Astrocyte (in vitro differentiated cells and primary cell): ENCODE measurements around the gene ZBTB38. TPM values are rescaled to one million over a fixed set of nuclear protein-coding genes. Genes with fewer than 3 reads are reported as not detected.
A peak's percentile ranks its signal among the peaks of the same experiment; 100 is the strongest.

ENCODE experiments used
- DNase-seq: peaks from one replicate; pipeline ENCODE4 v3.0.0-alpha.2; 2010; ENCODE audit warnings: low read depth
- FAIRE-seq: peaks from 2 replicates; lab custom pipeline; 2011; peaks lifted over from hg19 to GRCh38; lab: Jason Lieb, UNC
- H2AFZ ChIP-seq: 2 replicates; pipeline ENCODE4 v1.6.0; 2012; ENCODE audit warnings: low read depth, low read length, inconsistent platforms
- H3K27ac ChIP-seq: 2 replicates; pipeline ENCODE4 v1.5.1; 2011; ENCODE audit warnings: low read depth, low read length, inconsistent platforms
- H3K27me3 ChIP-seq: 2 replicates; pipeline ENCODE4 v1.6.0; 2011; ENCODE audit warnings: low read length, inconsistent platforms; ENCODE audit not compliant: insufficient read depth
- H3K36me3 ChIP-seq: 2 replicates; pipeline ENCODE4 v1.5.1; 2011; ENCODE audit warnings: low read length, inconsistent platforms; ENCODE audit not compliant: insufficient read depth
- H3K4me1 ChIP-seq: 2 replicates; pipeline ENCODE4 v1.5.1; 2011; ENCODE audit warnings: low read length, inconsistent platforms; ENCODE audit not compliant: insufficient read depth
- H3K4me2 ChIP-seq: 2 replicates; pipeline ENCODE4 v1.6.0; 2012; ENCODE audit warnings: low read length, inconsistent platforms
- H3K4me3 ChIP-seq: 2 replicates; pipeline ENCODE4 v1.5.1; 2011; ENCODE audit warnings: low read depth, mild to moderate bottlenecking, low read length, inconsistent platforms; ENCODE audit not compliant: insufficient read depth
- H3K79me2 ChIP-seq: 2 replicates; pipeline ENCODE4 v1.6.0; 2012; ENCODE audit warnings: mild to moderate bottlenecking, low read length, inconsistent platforms; ENCODE audit not compliant: insufficient read depth
- H3K9ac ChIP-seq: 2 replicates; pipeline ENCODE4 v1.6.0; 2012; ENCODE audit warnings: mild to moderate bottlenecking, low read length, inconsistent platforms
- H3K9me3 ChIP-seq: 2 replicates; pipeline ENCODE4 v1.5.1; 2012; ENCODE audit warnings: low read depth, mild to moderate bottlenecking, low read length, inconsistent platforms; ENCODE audit not compliant: insufficient read depth
- H4K20me1 ChIP-seq: 2 replicates; pipeline ENCODE4 v1.6.0; 2012; ENCODE audit warnings: low read length, inconsistent platforms; ENCODE audit not compliant: insufficient read depth
- H3K27ac Mint-ChIP-seq: one replicate; pipeline ENCODE4 v1.8.0; 2021; ENCODE audit warnings: mild to moderate bottlenecking, mixed read lengths; ENCODE audit not compliant: unreplicated experiment
- H3K27me3 Mint-ChIP-seq: one replicate; pipeline ENCODE4 v1.8.0; 2021; ENCODE audit warnings: low read depth, mixed read lengths; ENCODE audit not compliant: unreplicated experiment
- H3K36me3 Mint-ChIP-seq: one replicate; pipeline ENCODE4 v1.8.0; 2021; ENCODE audit warnings: low read depth, mixed read lengths; ENCODE audit not compliant: unreplicated experiment
- H3K4me1 Mint-ChIP-seq: one replicate; pipeline ENCODE4 v1.8.0; 2021; ENCODE audit warnings: low read depth, mixed read lengths; ENCODE audit not compliant: unreplicated experiment
- H3K4me3 Mint-ChIP-seq: one replicate; pipeline ENCODE4 v1.8.0; 2021; ENCODE audit warnings: mild to moderate bottlenecking, moderate library complexity, mixed read lengths; ENCODE audit not compliant: unreplicated experiment
- H3K9me3 Mint-ChIP-seq: one replicate; pipeline ENCODE4 v1.8.0; 2021; ENCODE audit warnings: mild to moderate bottlenecking, mixed read lengths; ENCODE audit not compliant: unreplicated experiment
- CTCF ChIP-seq: IDR thresholded peaks from 2 replicates; pipeline ENCODE4 v1.5.1; 2011; ENCODE audit warnings: low read depth, mild to moderate bottlenecking, inconsistent platforms, low read length, moderate library complexity; ENCODE audit not compliant: insufficient read depth
- EZH2 ChIP-seq: IDR thresholded peaks from 2 replicates; pipeline ENCODE4 v1.6.1; 2012; ENCODE audit warnings: mild to moderate bottlenecking, low read length, inconsistent platforms; ENCODE audit not compliant: insufficient read depth
- total RNA-seq: library from RNA; stranded (reverse); gene quantifications from 2 replicates; pipeline ENCODE4 v1.2.1, GENCODE V29; 2021

The ZBTB38 gene
- total RNA-seq, 1 donor from 2014 or later, result 57.6 TPM

GRCh38 chr3:141356046-141356445, 12.3 kb upstream of the ZBTB38 start:
- H3K9me3 Mint-ChIP-seq, result peaks cover under 1% of the 10 kb centered on the region
- DNase-seq (no peak), FAIRE-seq (no peak)
- no peaks in the 10 kb centered on the region for H3K36me3 Mint-ChIP-seq
- H3K36me3 ChIP-seq, result no peaks in the 10 kb centered on the region
- H3K4me3 ChIP-seq, result no peak overlapping the region
- H3K9me3 ChIP-seq, result no peaks in the 10 kb centered on the region
- no peak overlapping the region for H3K9ac ChIP-seq
- no peaks in the 10 kb centered on the region for H3K79me2 ChIP-seq
- no peak overlapping the region for H3K4me3 Mint-ChIP-seq
- H4K20me1 ChIP-seq, result no peaks in the 10 kb centered on the region
- H3K4me1 Mint-ChIP-seq, result peaks cover 4% of the 10 kb centered on the region
- H3K4me1 ChIP-seq, result peaks cover 7% of the 10 kb centered on the region
- no peak overlapping the region for H3K27ac ChIP-seq
- peaks cover 3% of the 10 kb centered on the region for H3K27me3 Mint-ChIP-seq
- H3K4me2 ChIP-seq, result no peak overlapping the region
- no peak for TF ChIP-seq EZH2
- no peak for TF ChIP-seq CTCF
- no peak overlapping the region for H2AFZ ChIP-seq
- no peak overlapping the region for H3K27ac Mint-ChIP-seq
- peaks cover 3% of the 10 kb centered on the region for H3K27me3 ChIP-seq

DNA sequence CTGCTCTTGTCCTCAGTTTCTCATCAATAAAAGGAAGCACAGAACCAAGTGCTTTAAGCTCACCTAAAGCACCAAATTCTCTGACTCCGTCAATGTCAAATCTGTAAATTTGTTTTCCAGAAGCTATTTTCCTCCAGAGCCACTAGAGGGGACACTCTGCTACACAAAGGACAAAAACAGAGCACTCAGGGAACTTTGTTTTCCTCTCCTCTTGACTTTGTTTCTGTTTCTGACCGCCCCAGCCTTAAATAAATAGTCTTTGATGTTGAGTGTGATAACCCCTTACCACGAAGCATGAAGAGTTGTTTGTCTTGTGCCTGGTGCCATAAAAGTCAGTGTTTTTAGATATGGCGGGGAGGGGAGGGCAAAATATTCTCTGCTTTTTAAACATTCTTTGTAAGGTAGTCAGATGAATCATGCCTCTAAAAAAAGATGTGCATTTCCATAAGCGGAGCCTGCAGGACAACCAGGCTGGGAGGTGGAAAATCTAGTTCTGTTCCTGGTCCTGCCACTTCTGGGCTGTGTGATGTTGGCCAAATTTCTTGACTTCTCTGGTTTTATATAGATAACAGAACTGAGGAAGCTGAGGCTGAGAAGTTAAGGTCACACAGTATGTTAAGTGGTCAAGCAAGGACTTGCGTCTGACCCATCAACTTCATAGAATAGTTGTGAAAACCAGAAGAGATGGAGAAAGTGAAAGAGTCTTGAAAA, 7.3 kb upstream of the ZBTB38 start:
- Mint-ChIP-seq H3K36me3 (no peaks in the 10 kb centered on the region), H3K27me3 (no peaks in the 10 kb centered on the region), H3K4me1 (peaks cover 13% of the 10 kb centered on the region), H3K27ac (peak overlapping the region; percentile 88), H3K4me3 (no peak overlapping the region), H3K9me3 (peaks cover 5% of the 10 kb centered on the region)
- Histone ChIP-seq H3K4me2 (peak overlapping the region; percentile 54), H3K27me3 (no peaks in the 10 kb centered on the region), H3K27ac (peak overlapping the region; percentile 41), H3K9ac (peak overlapping the region; percentile 26), H2AFZ (no peak overlapping the region), H3K4me3 (no peak overlapping the region), H3K79me2 (no peaks in the 10 kb centered on the region), H3K36me3 (no peaks in the 10 kb centered on the region), H3K9me3 (no peaks in the 10 kb centered on the region), H3K4me1 (peaks cover 24% of the 10 kb centered on the region), H4K20me1 (no peaks in the 10 kb centered on the region)
- TF ChIP-seq CTCF (peak; percentile 88), EZH2 (no peak)
- peak; percentile 94 for DNase-seq
- peak; percentile 37 for FAIRE-seq

- H4K20me1 ChIP-seq, result no peaks in the 10 kb centered on the region
- no peak overlapping the region for H3K4me2 ChIP-seq
- H3K36me3 ChIP-seq, result no peaks in the 10 kb centered on the region
- peaks cover 38% of the 10 kb centered on the region for H3K4me1 ChIP-seq
- peaks cover 5% of the 10 kb centered on the region for H3K9me3 Mint-ChIP-seq
- no peak overlapping the region for H2AFZ ChIP-seq
- H3K9me3 ChIP-seq, result no peaks in the 10 kb centered on the region
- H3K27me3 Mint-ChIP-seq, result no peaks in the 10 kb centered on the region
- no peak overlapping the region for H3K4me3 ChIP-seq
- no peak for TF ChIP-seq EZH2
- TF ChIP-seq CTCF, result no peak
- H3K27ac ChIP-seq, result no peak overlapping the region
- H3K4me1 Mint-ChIP-seq, result peaks cover 30% of the 10 kb centered on the region
- no peaks in the 10 kb centered on the region for H3K36me3 Mint-ChIP-seq
- H3K79me2 ChIP-seq, result no peaks in the 10 kb centered on the region
- H3K27me3 ChIP-seq, result no peaks in the 10 kb centered on the region
- FAIRE-seq, result no peak
- no peak overlapping the region for H3K9ac ChIP-seq
- H3K4me3 Mint-ChIP-seq, result no peak overlapping the region
- DNase-seq, result no peak
- H3K27ac Mint-ChIP-seq, result peak overlapping the region; percentile 20
Observed at GRCh38 chr3:141362736-141363135, 5.6 kb upstream of the ZBTB38 start.
